OCI-LY1 (cell line): ENCODE data around the gene SERINC1.

Experiments
- CTCF ChIP-seq: fragments of 200-600 bp; sonication (generic), shearing (Covaris generic); IDR thresholded peaks from 2 replicates; pipeline ENCODE4 v1.5.1; 2017; ENCODE audit warnings: mild to moderate bottlenecking, antibody characterized with exemption, low read length, moderate library complexity, mixed read lengths
- EZH2 ChIP-seq: fragments of 200-600 bp; sonication (generic), shearing (Covaris generic); IDR thresholded peaks from 2 replicates; pipeline ENCODE4 v1.8.0; 2017; ENCODE audit warnings: borderline replicate concordance, mixed run types, mild to moderate bottlenecking, antibody characterized with exemption, low read length, moderate library complexity, mixed read lengths

- TF ChIP-seq CTCF: no peak
- no peak for TF ChIP-seq EZH2
Observed at GRCh38 chr6:122501475-122501874, 29.9 kb upstream of the SERINC1 start.
